GM13976 (cell line): ENCODE data around the gene VENTX.

Experiments
- DNase-seq: peaks from one replicate; pipeline ENCODE4 v3.0.0; 2012; ENCODE audit warnings: low spot score
- in situ Hi-C: fragments of 300-500 bp; cut with MboI; formaldehyde crosslinking; loops from one replicate; pipeline ENCODE4 v1.12.0; 2022; ENCODE audit warnings: low sequenced_read_pairs, mixed read lengths, inconsistent platforms; ENCODE audit not compliant: unreplicated experiment
- TF ChIP-seq, protein P1 (sequence below): IDR thresholded peaks from 2 replicates; pipeline ENCODE4 v1.5.1; 2012; ENCODE audit warnings: borderline replicate concordance, mild to moderate bottlenecking; ENCODE audit not compliant: insufficient read depth; ENCODE audit errors: extremely low read depth, missing control alignments, control extremely low read depth

VENTX gene, protein sequence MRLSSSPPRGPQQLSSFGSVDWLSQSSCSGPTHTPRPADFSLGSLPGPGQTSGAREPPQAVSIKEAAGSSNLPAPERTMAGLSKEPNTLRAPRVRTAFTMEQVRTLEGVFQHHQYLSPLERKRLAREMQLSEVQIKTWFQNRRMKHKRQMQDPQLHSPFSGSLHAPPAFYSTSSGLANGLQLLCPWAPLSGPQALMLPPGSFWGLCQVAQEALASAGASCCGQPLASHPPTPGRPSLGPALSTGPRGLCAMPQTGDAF

DNA sequence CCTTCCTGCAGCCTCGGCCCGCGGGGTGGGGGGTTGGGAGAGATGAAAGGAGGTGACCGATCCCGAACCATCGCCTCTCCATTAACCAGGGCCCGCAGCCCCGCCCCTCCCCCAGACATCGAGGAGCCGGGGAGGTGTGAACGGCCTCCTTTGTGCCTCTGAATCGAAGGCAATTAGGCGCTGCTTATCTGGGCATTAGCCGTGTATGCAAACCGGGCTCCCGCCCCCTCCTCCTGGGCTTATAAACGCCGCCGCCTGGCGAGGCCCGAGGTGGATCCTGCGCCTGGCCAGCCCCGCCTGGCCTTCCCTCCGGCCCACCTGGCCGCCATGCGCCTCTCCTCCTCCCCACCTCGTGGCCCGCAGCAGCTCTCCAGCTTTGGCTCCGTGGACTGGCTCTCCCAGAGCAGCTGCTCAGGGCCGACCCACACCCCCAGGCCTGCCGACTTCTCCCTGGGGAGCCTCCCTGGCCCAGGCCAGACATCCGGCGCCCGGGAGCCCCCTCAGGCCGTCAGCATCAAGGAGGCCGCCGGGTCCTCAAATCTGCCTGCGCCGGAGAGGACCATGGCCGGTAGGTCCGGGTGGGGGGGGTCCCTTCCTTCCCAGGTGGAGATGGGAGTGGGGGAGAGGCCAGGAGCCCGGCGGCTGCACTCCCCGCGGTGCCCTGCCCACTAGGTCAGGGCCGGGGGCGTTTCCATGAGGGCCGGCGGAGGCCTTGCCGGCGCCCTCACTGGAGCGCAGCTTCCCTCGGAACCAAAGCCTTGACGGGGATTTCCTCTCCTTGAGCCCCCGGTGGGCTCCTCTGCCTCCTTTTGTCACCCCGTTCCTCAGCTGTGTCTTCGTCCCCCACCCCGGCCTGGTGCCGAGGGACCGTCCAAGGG is at the start of gene VENTX:
Gene VENTX (plus strand): TSS at position 268 of the 878 bp plus-strand sequence. CDS start 60 bp downstream, at position 328.
- in situ Hi-C loops = no loop called here
- TF ChIP-seq, protein P1, sequence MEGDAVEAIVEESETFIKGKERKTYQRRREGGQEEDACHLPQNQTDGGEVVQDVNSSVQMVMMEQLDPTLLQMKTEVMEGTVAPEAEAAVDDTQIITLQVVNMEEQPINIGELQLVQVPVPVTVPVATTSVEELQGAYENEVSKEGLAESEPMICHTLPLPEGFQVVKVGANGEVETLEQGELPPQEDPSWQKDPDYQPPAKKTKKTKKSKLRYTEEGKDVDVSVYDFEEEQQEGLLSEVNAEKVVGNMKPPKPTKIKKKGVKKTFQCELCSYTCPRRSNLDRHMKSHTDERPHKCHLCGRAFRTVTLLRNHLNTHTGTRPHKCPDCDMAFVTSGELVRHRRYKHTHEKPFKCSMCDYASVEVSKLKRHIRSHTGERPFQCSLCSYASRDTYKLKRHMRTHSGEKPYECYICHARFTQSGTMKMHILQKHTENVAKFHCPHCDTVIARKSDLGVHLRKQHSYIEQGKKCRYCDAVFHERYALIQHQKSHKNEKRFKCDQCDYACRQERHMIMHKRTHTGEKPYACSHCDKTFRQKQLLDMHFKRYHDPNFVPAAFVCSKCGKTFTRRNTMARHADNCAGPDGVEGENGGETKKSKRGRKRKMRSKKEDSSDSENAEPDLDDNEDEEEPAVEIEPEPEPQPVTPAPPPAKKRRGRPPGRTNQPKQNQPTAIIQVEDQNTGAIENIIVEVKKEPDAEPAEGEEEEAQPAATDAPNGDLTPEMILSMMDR = no peak
- no peak for DNase-seq

DNA sequence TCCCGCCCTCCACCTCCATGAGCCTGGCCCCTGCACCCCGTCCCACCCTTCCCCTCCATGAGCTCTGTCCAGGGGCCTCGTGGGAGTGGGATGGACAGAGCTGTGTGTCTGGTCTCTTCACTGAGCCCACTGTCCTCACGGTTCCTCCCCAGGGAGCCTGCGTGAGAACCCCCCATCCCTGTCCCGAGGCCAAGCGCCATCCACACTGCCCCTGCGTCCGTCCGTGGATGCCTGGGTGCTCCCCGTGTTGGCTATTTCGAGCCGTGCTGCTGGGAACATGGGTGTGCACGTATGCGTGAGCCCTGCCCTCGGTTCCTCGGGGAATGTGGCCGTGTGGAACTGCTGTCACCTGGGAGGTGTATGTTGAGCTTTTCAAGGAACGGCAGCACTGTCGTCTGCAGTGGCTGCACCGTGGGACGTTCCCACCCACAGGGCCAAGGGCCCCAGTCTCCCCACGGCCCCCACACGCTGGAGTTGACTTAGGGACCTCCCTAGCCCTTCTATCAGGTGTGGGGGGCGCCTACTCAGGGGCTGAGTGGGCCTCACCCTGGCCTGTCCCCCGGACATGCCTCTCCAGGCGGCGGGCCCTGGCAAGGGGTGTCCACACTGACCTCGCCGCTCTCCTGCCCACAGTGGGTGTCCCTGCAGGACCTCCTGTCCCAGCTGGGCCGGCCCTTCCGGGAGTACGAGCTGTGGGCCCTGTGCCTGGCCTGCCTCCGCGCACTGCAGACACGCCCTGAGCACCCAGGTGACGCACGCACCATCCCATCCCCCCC is 49.6 kb upstream of the VENTX start:
- DNase-seq = no peak
- TF ChIP-seq, protein P1 = no peak
- in situ Hi-C loops = no loop called here

DNA sequence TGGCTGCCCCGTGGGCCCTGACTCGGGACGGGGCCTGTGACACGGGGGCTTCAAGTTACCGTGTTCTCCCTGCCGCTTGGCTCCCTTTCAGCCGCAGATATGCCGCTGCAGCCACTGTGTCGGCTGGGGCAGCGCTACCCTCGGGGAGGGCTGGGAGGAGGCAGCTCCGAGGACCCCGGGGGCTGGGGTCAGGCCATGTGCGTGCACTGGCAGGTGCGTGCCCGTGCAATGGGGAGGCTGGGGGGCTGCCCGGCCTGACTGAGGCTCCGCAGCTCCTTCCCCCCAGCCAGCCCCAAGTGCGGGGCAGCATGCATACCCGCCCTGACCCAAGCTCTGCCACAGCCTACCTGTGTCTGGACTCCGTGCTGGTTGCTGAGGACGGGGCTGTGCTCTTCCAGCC is 48.4 kb upstream of the VENTX start:
- TF ChIP-seq, protein P1 = no peak
- no peak for DNase-seq
- in situ Hi-C loops = no loop called here

DNA sequence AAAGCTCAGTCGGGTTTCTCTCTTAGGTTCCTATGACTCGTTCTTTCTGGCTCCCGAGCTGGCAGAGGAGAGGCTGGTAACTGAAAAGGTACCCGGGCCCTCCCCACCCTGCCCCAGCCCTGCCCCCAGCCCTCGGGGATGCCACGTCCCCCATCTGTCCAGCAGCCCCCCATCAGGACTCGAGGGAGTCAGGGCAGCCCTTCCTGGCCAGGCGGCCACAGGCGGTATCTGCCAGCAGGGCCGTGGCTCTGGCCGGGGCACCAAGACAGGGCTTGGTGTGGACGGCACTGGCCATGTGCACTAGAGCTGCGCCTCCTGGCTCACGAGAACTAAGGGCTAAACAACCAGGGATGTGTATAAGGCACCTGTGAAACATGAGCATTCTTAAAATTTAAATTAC is 47.9 kb upstream of the VENTX start:
- no peak for DNase-seq
- TF ChIP-seq, protein P1 = no peak
- in situ Hi-C loops = no loop called here

DNA sequence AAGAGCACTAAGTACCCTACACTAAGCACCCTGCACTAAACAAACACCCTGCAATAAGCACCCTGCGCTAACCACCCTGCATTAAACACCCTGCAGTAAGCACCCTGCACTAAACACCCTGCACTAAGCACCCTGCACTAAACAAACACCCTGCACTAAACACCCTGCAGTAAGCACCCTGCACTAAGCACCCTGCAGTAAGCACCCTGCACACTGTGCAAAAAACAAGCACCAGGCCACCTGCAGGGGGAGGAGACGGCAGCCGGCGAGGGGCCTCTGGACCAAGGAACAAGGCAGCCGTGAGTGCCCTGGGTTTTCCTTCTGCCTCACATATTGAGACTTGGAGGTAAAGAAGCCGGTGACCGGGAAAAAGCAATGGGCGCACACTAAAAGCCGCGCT is 47.4 kb upstream of the VENTX start:
- DNase-seq = no peak
- in situ Hi-C loops = no loop called here
- TF ChIP-seq, protein P1 = no peak

DNA sequence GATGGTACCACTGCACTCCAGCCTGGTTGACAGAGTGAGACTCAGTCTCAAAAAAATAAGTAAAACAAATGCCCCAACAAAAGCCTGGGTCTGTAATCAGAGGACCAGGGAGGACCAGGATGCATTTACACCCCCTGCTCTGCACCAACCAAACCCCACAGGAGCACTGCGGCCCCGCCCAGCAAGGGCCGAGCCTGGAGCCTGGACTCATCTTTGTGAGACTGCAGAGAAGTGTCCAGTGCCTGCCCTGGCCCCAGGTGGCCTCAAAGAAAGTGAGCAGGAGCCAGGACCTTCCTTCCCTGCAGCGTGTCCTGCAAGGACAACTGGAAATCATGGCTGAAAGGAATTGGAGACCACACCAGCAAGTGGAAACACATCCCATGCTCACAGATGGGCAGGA is 46.0 kb upstream of the VENTX start:
- DNase-seq = no peak
- in situ Hi-C loops = no loop called here
- TF ChIP-seq, protein P1 = no peak
